ENCODE measurements around the gene GPC6. TPM values are rescaled to one million over a fixed set of nuclear protein-coding genes. Genes with fewer than 3 reads are reported as not detected.

Gene GPC6
- total RNA-seq, 2 donors from 2014 or later = 1.6 to 4.0 TPM

- H3K9me3 ChIP-seq = no peaks in the 10 kb centered on the region
- DNase-seq = no peak
- no peak overlapping the region for H3K27ac ChIP-seq
- no peaks in the 10 kb centered on the region for H3K27me3 ChIP-seq
- no peak for ATAC-seq
- WGBS, 2 donors = 13 to 55% methylated on average over 1 of the region's 1 CpG
- no peak overlapping the region for H3K4me3 ChIP-seq
- TF ChIP-seq CTCF (IDR thresholded peaks at IDR 0.05) (no peak), POLR2A (IDR thresholded peaks at IDR 0.05) (no peak)
- H3K36me3 ChIP-seq (replicated peaks in 1 of 2; ENCODE audit: insufficient read depth in 1 of 2, low read depth in 2 of 2) = no peaks in the 10 kb centered on the region
- intact Hi-C loops (cut with DNase I) = no loop called here
- no peaks in the 10 kb centered on the region for H3K4me1 ChIP-seq
These were observed 802.0 kb downstream of the GPC6 start for GRCh38 chr13:94028650-94029049.

DNA sequence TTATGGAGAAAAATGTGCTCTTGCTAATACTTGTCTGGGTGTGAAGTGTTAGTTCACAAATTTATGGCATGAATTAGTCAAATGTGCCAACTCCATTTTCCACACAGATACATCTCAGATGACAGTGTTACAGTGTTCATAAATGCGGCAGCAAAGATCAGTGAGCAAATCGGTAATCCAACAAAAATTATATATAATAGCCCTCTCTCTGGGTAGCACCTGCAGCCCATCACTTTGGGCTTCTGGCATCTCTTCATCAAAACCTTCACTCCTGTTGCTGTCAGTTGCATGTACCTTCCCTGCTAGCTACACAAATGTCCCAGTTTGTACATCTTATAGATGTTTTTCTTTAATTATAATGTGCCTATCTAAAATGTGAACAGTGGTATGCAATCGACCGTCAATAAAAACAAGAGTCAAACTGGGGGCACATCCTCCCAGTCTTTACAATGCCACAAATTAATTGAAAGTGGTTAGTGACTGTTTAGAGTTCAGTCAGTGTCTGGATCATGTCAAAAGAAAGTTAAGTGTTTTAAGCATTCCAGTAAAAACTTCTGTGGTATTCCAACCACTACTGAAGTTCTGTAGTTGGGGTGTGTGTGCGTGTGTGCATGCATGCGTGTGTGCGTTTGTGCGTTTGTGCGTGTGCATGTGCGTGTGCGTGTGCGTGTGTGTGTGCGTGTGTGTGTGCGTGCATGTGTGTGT is 804.0 kb downstream of the GPC6 start:
- H3K27ac ChIP-seq = no peak overlapping the region
- DNase-seq (no peak), ATAC-seq (no peak)
- H3K27me3 ChIP-seq = no peaks in the 10 kb centered on the region
- H3K36me3 ChIP-seq (replicated peaks in 1 of 2; ENCODE audit: insufficient read depth in 1 of 2, low read depth in 2 of 2) = no peaks in the 10 kb centered on the region
- WGBS, 2 donors = 87 to 93% methylated on average over 14 of the region's 14 CpGs
- no peak overlapping the region for H3K4me3 ChIP-seq
- intact Hi-C loops (cut with DNase I) = no loop called here
- TF ChIP-seq CTCF (IDR thresholded peaks at IDR 0.05) (no peak), POLR2A (IDR thresholded peaks at IDR 0.05) (no peak)
- H3K4me1 ChIP-seq = peaks cover 3% of the 10 kb centered on the region
- no peaks in the 10 kb centered on the region for H3K9me3 ChIP-seq

- intact Hi-C loops (cut with DNase I) = no loop called here
- ATAC-seq = no peak
These were observed 805.0 kb downstream of the GPC6 start for GRCh38 chr13:94031609-94032008.

GRCh38 chr13:94033098-94033497 is 806.5 kb downstream of the GPC6 start:
- ATAC-seq = no peak
- Histone ChIP-seq H3K4me1 (peaks cover 3% of the 10 kb centered on the region), H3K27ac (no peak overlapping the region), H3K27me3 (no peaks in the 10 kb centered on the region), H3K9me3 (no peaks in the 10 kb centered on the region), H3K36me3 (replicated peaks in 1 of 2; ENCODE audit: insufficient read depth in 1 of 2, low read depth in 2 of 2) (no peaks in the 10 kb centered on the region), H3K4me3 (no peak overlapping the region)
- intact Hi-C loops (cut with DNase I) = no loop called here
- TF ChIP-seq POLR2A (IDR thresholded peaks at IDR 0.05) = no peak
- no peak for TF ChIP-seq CTCF (IDR thresholded peaks at IDR 0.05)
- WGBS, 2 donors = 39 to 43% methylated on average over 1 of the region's 1 CpG
- no peak for DNase-seq

More at GRCh38 chr13:94031609-94032008, 805.0 kb downstream of the GPC6 start:
- WGBS, 2 donors = 45 to 67% methylated on average over 3 of the region's 3 CpGs
- H3K27ac ChIP-seq = no peak overlapping the region
- no peak overlapping the region for H3K4me3 ChIP-seq
- H3K27me3 ChIP-seq = no peaks in the 10 kb centered on the region
- peaks cover 3% of the 10 kb centered on the region for H3K4me1 ChIP-seq
- no peak for TF ChIP-seq CTCF (IDR thresholded peaks at IDR 0.05)
- TF ChIP-seq POLR2A (IDR thresholded peaks at IDR 0.05) = no peak
- H3K9me3 ChIP-seq = no peaks in the 10 kb centered on the region
- H3K36me3 ChIP-seq (replicated peaks in 1 of 2; ENCODE audit: insufficient read depth in 1 of 2, low read depth in 2 of 2) = no peaks in the 10 kb centered on the region
- DNase-seq = no peak
